ENCODE results near the gene TYRO3.
"Not testable (repeated sequence)": the region's sequence is repeated elsewhere in the genome, so short reads cannot be mapped to it uniquely, and the experiment has no call there.

Gene TYRO3

GRCh38 chr15:41585127-41586047 is 26.4 kb downstream of the TYRO3 start:
- in situ Hi-C loops (cut with MboI; ENCODE audit: low pct_unique_long_range_greater_than_20kb, low sequenced_read_pairs, unreplicated experiment) = no loop called here
- no peak for DNase-seq (ENCODE audit: low spot score)

GRCh38 chr15:41586531-41587282 is 27.7 kb downstream of the TYRO3 start:
- DNase-seq (ENCODE audit: low spot score); in situ Hi-C loops (cut with MboI; ENCODE audit: low pct_unique_long_range_greater_than_20kb, low sequenced_read_pairs, unreplicated experiment): not testable (repeated sequence)

More at GRCh38 chr15:41585127-41586047, 26.4 kb downstream of the TYRO3 start:
- TF ChIP-seq, protein P1, sequence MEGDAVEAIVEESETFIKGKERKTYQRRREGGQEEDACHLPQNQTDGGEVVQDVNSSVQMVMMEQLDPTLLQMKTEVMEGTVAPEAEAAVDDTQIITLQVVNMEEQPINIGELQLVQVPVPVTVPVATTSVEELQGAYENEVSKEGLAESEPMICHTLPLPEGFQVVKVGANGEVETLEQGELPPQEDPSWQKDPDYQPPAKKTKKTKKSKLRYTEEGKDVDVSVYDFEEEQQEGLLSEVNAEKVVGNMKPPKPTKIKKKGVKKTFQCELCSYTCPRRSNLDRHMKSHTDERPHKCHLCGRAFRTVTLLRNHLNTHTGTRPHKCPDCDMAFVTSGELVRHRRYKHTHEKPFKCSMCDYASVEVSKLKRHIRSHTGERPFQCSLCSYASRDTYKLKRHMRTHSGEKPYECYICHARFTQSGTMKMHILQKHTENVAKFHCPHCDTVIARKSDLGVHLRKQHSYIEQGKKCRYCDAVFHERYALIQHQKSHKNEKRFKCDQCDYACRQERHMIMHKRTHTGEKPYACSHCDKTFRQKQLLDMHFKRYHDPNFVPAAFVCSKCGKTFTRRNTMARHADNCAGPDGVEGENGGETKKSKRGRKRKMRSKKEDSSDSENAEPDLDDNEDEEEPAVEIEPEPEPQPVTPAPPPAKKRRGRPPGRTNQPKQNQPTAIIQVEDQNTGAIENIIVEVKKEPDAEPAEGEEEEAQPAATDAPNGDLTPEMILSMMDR (IDR thresholded peaks at IDR 0.05; ENCODE audit: extremely low read depth, insufficient read depth, missing control alignments) = no peak

DNA sequence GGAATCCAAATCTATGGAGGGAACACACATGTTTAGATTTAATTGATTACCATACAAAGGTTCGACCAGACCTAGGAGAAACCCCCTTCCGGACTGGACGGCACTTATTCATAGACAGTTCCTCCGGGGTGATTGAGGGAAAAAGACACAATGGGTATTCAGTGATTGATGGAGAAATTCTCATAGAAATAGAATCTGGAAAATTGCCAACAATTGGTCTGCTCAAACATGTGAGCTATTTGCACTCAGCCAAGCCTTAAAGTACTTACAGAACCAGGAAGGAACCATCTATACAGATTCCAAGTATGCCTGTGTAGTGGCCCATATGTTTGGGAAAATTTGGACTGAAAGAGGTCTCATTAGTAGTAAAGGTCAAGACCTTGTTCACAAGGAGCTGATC is 30.0 kb downstream of the TYRO3 start:
- in situ Hi-C loops (cut with MboI; ENCODE audit: low pct_unique_long_range_greater_than_20kb, low sequenced_read_pairs, unreplicated experiment); DNase-seq (ENCODE audit: low spot score): not testable (repeated sequence)

DNA sequence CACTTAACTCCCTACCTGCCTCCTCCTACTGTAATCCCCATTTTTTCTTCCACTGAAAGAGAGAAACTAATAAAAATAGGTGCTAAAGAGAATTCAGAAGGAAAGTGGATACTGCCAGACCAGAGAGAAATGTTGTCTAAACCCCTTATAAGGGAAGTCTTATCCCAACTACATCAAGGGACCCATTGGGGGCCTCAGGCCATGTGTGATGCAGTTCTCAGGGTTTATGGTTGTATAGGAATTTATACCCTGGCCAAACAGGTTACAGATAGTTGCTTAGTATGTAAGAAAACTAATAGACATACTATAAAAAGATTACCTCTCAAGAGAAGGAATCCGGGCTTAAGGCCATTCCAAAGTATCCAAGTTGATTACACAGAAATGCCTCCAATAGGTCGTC is 30.6 kb downstream of the TYRO3 start:
- in situ Hi-C loops (cut with MboI; ENCODE audit: low pct_unique_long_range_greater_than_20kb, low sequenced_read_pairs, unreplicated experiment); DNase-seq (ENCODE audit: low spot score): not testable (repeated sequence)

- in situ Hi-C loops (cut with MboI; ENCODE audit: low pct_unique_long_range_greater_than_20kb, low sequenced_read_pairs, unreplicated experiment); DNase-seq (ENCODE audit: low spot score): not testable (repeated sequence)
Measured at GRCh38 chr15:41591217-41591616, 32.2 kb downstream of the TYRO3 start.

DNA sequence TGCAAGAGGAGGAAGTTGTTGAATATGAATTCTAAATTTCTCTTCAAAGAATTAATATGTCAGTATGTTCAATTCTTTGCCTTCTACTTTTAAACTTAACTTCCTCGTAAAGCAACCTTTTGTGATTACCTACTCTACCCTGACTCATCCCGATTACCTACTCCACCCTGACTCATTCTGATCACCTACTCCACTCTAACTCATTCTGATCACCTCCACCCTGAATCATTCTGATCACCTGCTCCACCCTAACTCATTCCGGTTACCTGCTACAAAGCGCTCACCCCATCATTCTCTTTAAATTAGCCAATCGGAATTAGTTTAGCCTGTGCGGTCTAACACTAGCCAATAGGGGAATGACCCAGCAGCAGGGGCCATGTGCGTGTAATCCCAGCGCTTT is 33.7 kb downstream of the TYRO3 start:
- DNase-seq (ENCODE audit: low spot score); in situ Hi-C loops (cut with MboI; ENCODE audit: low pct_unique_long_range_greater_than_20kb, low sequenced_read_pairs, unreplicated experiment): not testable (repeated sequence)

DNA sequence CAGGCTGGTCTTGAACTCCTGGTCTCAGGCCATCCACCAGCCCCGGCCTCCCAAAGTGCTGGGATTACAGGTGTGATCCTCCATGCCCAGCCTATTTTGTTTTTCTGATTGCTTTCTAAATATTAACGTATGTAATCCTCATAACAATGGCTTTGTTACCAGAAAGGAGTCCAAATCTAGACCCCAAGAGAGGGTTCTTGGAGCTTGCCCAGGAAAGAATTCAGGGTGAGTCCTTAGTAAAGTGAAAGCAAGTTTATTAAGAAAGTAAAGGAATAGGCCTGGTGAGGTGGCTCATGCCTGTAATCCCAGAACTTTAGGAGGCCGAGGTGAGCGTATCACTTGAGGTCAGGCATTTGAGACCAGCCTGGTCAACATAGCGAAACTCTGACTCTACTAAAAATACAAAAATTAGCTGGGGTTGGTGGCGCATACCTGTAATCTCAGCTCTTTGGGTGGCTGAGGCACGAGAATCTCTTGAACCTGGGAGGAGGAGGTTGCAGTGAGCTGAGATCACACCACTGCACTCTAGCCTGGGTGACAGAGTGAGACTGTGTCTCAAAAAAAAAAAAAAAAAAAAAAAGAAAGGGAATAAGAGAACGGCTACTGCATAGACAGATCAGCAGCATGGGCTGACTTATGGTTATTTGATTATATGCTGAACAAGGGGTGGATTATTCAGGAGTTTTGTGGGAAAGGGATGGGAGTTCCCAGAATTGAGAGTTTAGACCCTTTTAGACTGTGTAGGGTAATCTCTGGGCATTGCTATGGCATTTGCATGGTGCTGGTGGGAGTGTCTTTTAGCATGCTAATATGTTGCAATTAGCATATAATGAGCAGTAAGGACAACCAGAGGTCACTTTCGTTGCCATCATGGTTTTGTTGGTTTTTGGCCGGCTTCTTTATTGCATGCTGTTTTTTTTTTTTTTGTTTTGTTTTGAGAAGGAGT is 36.1 kb downstream of the TYRO3 start:
- DNase-seq (ENCODE audit: low spot score) = no peak
- TF ChIP-seq, protein P1 (IDR thresholded peaks at IDR 0.05; ENCODE audit: extremely low read depth, insufficient read depth, missing control alignments) = no peak
- in situ Hi-C loops (cut with MboI; ENCODE audit: low pct_unique_long_range_greater_than_20kb, low sequenced_read_pairs, unreplicated experiment) = no loop called here

DNA sequence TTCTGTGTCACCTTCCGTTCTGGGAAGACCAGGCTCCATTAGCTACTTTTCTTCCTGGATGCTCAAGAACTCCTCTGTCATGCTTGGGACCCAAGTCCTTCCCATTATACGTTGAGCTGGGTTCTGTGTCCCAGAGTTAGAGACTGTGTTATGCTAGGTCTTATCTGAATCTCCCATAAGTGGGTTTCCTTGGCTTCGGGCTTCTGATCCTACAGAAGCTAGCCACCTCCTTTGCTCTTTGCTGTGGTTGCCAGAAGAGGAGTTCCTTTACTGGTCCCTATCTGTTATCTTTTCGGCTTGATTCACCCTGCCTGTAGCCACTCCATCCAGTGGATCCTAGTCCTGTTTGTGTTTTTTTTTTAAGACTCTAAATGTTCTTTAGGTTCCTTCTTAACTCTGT is 38.0 kb downstream of the TYRO3 start:
- TF ChIP-seq, protein P1 (IDR thresholded peaks at IDR 0.05; ENCODE audit: extremely low read depth, insufficient read depth, missing control alignments) = no peak
- in situ Hi-C loops (cut with MboI; ENCODE audit: low pct_unique_long_range_greater_than_20kb, low sequenced_read_pairs, unreplicated experiment) = no loop called here
- DNase-seq (ENCODE audit: low spot score) = no peak

Data from GM13977 (cell line).